Activated T-cell treated with anti-CD3 and anti-CD28 coated beads for 4 hours (primary cell): ENCODE measurements around the gene SHANK3.

ENCODE experiments used
- DNase-seq: peaks from one replicate; pipeline ENCODE4 v3.0.0-alpha.2; 2020

SHANK3 gene

GRCh38 chr22:50678651-50679521, 6.3 kb downstream of the SHANK3 start:
- DNase-seq = no peak

GRCh38 chr22:50683086-50683993, 10.7 kb downstream of the SHANK3 start:
- DNase-seq = no peak

- DNase-seq = no peak
Observed at GRCh38 chr22:50683994-50684371, 11.4 kb downstream of the SHANK3 start.

GRCh38 chr22:50684501-50684900, 11.9 kb downstream of the SHANK3 start:
- DNase-seq = no peak

- DNase-seq = no peak
Observed at GRCh38 chr22:50684986-50685385, 12.4 kb downstream of the SHANK3 start.

- DNase-seq = no peak
Observed at GRCh38 chr22:50686794-50687193, 14.2 kb downstream of the SHANK3 start.

GRCh38 chr22:50687829-50688228, 15.2 kb downstream of the SHANK3 start:
- DNase-seq = no peak

- no peak for DNase-seq
Observed at GRCh38 chr22:50688448-50688847, 15.8 kb downstream of the SHANK3 start.

- DNase-seq = no peak
Observed at GRCh38 chr22:50691521-50691920, 18.9 kb downstream of the SHANK3 start.

GRCh38 chr22:50693462-50693861, 20.8 kb downstream of the SHANK3 start:
- DNase-seq = no peak

GRCh38 chr22:50694099-50694605, 21.5 kb downstream of the SHANK3 start:
- DNase-seq = no peak

- DNase-seq = no peak
Observed at GRCh38 chr22:50694766-50695420, 22.3 kb downstream of the SHANK3 start.

GRCh38 chr22:50695421-50696250, 23.0 kb downstream of the SHANK3 start:
- no peak for DNase-seq

GRCh38 chr22:50696251-50696798, 23.7 kb downstream of the SHANK3 start:
- no peak for DNase-seq

GRCh38 chr22:50696799-50697561, 24.4 kb downstream of the SHANK3 start:
- DNase-seq = no peak

- no peak for DNase-seq
Observed at GRCh38 chr22:50697667-50698506, 25.3 kb downstream of the SHANK3 start.

GRCh38 chr22:50698546-50698945, 25.9 kb downstream of the SHANK3 start:
- DNase-seq = no peak

GRCh38 chr22:50699001-50699755, 26.6 kb downstream of the SHANK3 start:
- DNase-seq = no peak

GRCh38 chr22:50699756-50700386, 27.2 kb downstream of the SHANK3 start:
- no peak for DNase-seq
